Caco-2 (cell line): Measurements from ENCODE around the gene SLC41A2. TPM values are rescaled to one million over a fixed set of nuclear protein-coding genes. Genes with fewer than 3 reads are reported as not detected.
"Not testable (repeated sequence)": the region's sequence is repeated elsewhere in the genome, so short reads cannot be mapped to it uniquely, and the experiment has no call there.

Experiments
- BruUV-seq: library from RNA; stranded (reverse); fragments of 400-500 nt; replicated peaks from 2 replicates; lab custom pipeline; 2021; lab: Mats Ljungman, UMichigan
- CTCF ChIA-PET: fragments of 300-600 bp; sonication (Branson Sonifier 250); formaldehyde crosslinking; loops from one replicate; lab custom pipeline; 2022; ENCODE audit warnings: antibody characterized with exemption; lab: Charles Lee
- POLR2A ChIA-PET: fragments of 300-600 bp; sonication (Branson Sonifier 250); formaldehyde crosslinking; loops from one replicate; lab custom pipeline; 2022; ENCODE audit warnings: antibody characterized with exemption; lab: Charles Lee
- DNase-seq, 2 experiments: peaks; one replicate each; pipeline versions ENCODE4 v3.0.0 to v3.0.0-alpha.2; 2020 to 2022
- H3K27me3 ChIP-seq: replicated peaks from 2 replicates; pipeline ENCODE4 v1.6.0; 2011; ENCODE audit warnings: low read length; ENCODE audit not compliant: control insufficient read depth, insufficient read depth
- H3K36me3 ChIP-seq: 2 replicates; pipeline ENCODE4 v1.5.1; 2011; ENCODE audit warnings: low read length; ENCODE audit not compliant: control insufficient read depth, insufficient read depth
- H3K4me1 ChIP-seq: fragments of 250-450 bp; sonication (Bioruptor Pico); 2 replicates; pipeline ENCODE4 v1.5.1; 2020; ENCODE audit warnings: mild to moderate bottlenecking
- H3K4me3 ChIP-seq: 2 replicates; pipeline ENCODE4 v1.5.1; 2011; ENCODE audit warnings: low read depth, mild to moderate bottlenecking, control low read depth, low read length
- H3K9me3 ChIP-seq: fragments of 250-450 bp; sonication (Bioruptor Pico); 2 replicates; pipeline ENCODE4 v1.5.1; 2020; ENCODE audit warnings: mild to moderate bottlenecking, moderate library complexity
- H3K27ac Mint-ChIP-seq: one replicate; pipeline ENCODE4 v1.8.0; 2022; ENCODE audit warnings: mixed read lengths; ENCODE audit not compliant: unreplicated experiment
- H3K27me3 Mint-ChIP-seq: one replicate; pipeline ENCODE4 v1.8.0; 2022; ENCODE audit warnings: mixed read lengths; ENCODE audit not compliant: insufficient read depth, unreplicated experiment
- H3K36me3 Mint-ChIP-seq: one replicate; pipeline ENCODE4 v1.8.0; 2022; ENCODE audit warnings: mild to moderate bottlenecking, mixed read lengths; ENCODE audit not compliant: insufficient read depth, unreplicated experiment
- H3K4me1 Mint-ChIP-seq: one replicate; pipeline ENCODE4 v1.8.0; 2022; ENCODE audit warnings: low read depth, mixed read lengths; ENCODE audit not compliant: unreplicated experiment
- H3K4me3 Mint-ChIP-seq: one replicate; pipeline ENCODE4 v1.8.0; 2022; ENCODE audit warnings: mild to moderate bottlenecking, moderate library complexity, mixed read lengths; ENCODE audit not compliant: unreplicated experiment
- H3K9me3 Mint-ChIP-seq: one replicate; pipeline ENCODE4 v1.8.0; 2022; ENCODE audit warnings: mixed read lengths; ENCODE audit not compliant: unreplicated experiment
- CTCF ChIP-seq, 2 experiments: fragments of 200-600 bp in 1 of 2; IDR thresholded peaks; 1 replicate in 1 of 2; 2 replicates in 1 of 2; pipeline versions ENCODE4 v1.5.1 to v1.8.0; 2011 to 2022; ENCODE audit warnings: antibody characterized with exemption in 1 of 2, control low read depth in 1 of 2, inconsistent platforms in 1 of 2, low read depth in 1 of 2, low read length in 1 of 2, mild to moderate bottlenecking in 1 of 2, moderate library complexity in 1 of 2; ENCODE audit not compliant: insufficient read depth in 1 of 2, severe bottlenecking in 1 of 2, unreplicated experiment in 1 of 2
- intact Hi-C: fragments of 100-400 bp; cut with micrococcal nuclease; formaldehyde crosslinking; loops from one replicate; pipeline ENCODE4 v1.10.0; 2022; ENCODE audit not compliant: unreplicated experiment
- total RNA-seq: library from RNA; stranded (reverse); gene quantifications from 2 replicates; pipeline ENCODE4 v1.2.3, GENCODE V29; 2022

Gene SLC41A2
- total RNA-seq, 1 experiment from 2014 or later, result 21.6 TPM

GRCh38 chr12:104951759-104952509 is 6.2 kb downstream of the SLC41A2 start:
- no peaks in the 10 kb centered on the region for H3K9me3 Mint-ChIP-seq
- no peaks in the 10 kb centered on the region for H3K36me3 Mint-ChIP-seq
- ChIA-PET CTCF (no interaction called here), POLR2A (no interaction called here)
- Histone ChIP-seq H3K4me1 (peaks cover 39% of the 10 kb centered on the region), H3K4me3 (no peak overlapping the region), H3K27me3 (no peaks in the 10 kb centered on the region), H3K36me3 (no peaks in the 10 kb centered on the region), H3K9me3 (no peaks in the 10 kb centered on the region)
- TF ChIP-seq CTCF (IDR thresholded peaks at IDR 0.05; ENCODE audit: insufficient read depth in 1 of 2, low read depth in 1 of 2, low read length in 1 of 2, severe bottlenecking in 1 of 2, unreplicated experiment in 1 of 2), result no peak
- BruUV-seq, result no TSS peak
- no peak overlapping the region for H3K27ac Mint-ChIP-seq
- H3K4me1 Mint-ChIP-seq, result peaks cover 29% of the 10 kb centered on the region
- no peak for DNase-seq
- no peak overlapping the region for H3K4me3 Mint-ChIP-seq
- no peaks in the 10 kb centered on the region for H3K27me3 Mint-ChIP-seq
- intact Hi-C loops, result loop anchor here (5.0 to 10.0 kb wide), 3 partner anchors 55 to 277 kb away; no protein-coding TSS in a partner anchor

- H3K36me3 Mint-ChIP-seq, H3K36me3 ChIP-seq, intact Hi-C loops, H3K27ac Mint-ChIP-seq, CTCF ChIA-PET, H3K4me3 Mint-ChIP-seq, BruUV-seq, H3K27me3 ChIP-seq, POLR2A ChIA-PET, H3K9me3 ChIP-seq, H3K27me3 Mint-ChIP-seq, H3K9me3 Mint-ChIP-seq, H3K4me3 ChIP-seq: not testable (repeated sequence)
- H3K4me1 Mint-ChIP-seq, result peaks cover 17% of the 10 kb centered on the region
- H3K4me1 ChIP-seq, result peaks cover 31% of the 10 kb centered on the region
- peak in 1 of 2 experiments; percentile 43 for DNase-seq
Measured at GRCh38 chr12:104948716-104949115, 9.4 kb downstream of the SLC41A2 start.

- Mint-ChIP-seq H3K27me3 (no peaks in the 10 kb centered on the region), H3K4me3 (no peak overlapping the region), H3K4me1 (no peaks in the 10 kb centered on the region), H3K9me3 (peaks cover 13% of the 10 kb centered on the region), H3K36me3 (no peaks in the 10 kb centered on the region), H3K27ac (no peak overlapping the region)
- no peaks in the 10 kb centered on the region for H3K36me3 ChIP-seq
- ChIA-PET POLR2A (no interaction called here), CTCF (no interaction called here)
- BruUV-seq, result no TSS peak
- intact Hi-C loops, result no loop called here
- no peak for TF ChIP-seq CTCF (IDR thresholded peaks at IDR 0.05; ENCODE audit: insufficient read depth in 1 of 2, low read depth in 1 of 2, low read length in 1 of 2, severe bottlenecking in 1 of 2, unreplicated experiment in 1 of 2)
- H3K27me3 ChIP-seq, result no peaks in the 10 kb centered on the region
- H3K9me3 ChIP-seq, result no peaks in the 10 kb centered on the region; the same call in 1 of the 2 replicates
- no peak for DNase-seq
- H3K4me3 ChIP-seq, result no peak overlapping the region
- 0 out of 2 replicates have a peak, but pooled peaks cover 3% of the 10 kb centered on the region for H3K4me1 ChIP-seq
Measured at GRCh38 chr12:104944252-104944651, 13.8 kb downstream of the SLC41A2 start.

- H3K27me3 Mint-ChIP-seq, H3K4me3 Mint-ChIP-seq, H3K27me3 ChIP-seq, BruUV-seq, H3K27ac Mint-ChIP-seq, DNase-seq, H3K36me3 ChIP-seq, H3K36me3 Mint-ChIP-seq, H3K4me1 Mint-ChIP-seq, H3K9me3 ChIP-seq, H3K4me1 ChIP-seq, H3K4me3 ChIP-seq, intact Hi-C loops, CTCF ChIA-PET, POLR2A ChIA-PET: not testable (repeated sequence)
- peaks cover 13% of the 10 kb centered on the region for H3K9me3 Mint-ChIP-seq
Measured at GRCh38 chr12:104943401-104943800, 14.7 kb downstream of the SLC41A2 start.
